Measurements from ENCODE around the gene SAMD1.

DNA sequence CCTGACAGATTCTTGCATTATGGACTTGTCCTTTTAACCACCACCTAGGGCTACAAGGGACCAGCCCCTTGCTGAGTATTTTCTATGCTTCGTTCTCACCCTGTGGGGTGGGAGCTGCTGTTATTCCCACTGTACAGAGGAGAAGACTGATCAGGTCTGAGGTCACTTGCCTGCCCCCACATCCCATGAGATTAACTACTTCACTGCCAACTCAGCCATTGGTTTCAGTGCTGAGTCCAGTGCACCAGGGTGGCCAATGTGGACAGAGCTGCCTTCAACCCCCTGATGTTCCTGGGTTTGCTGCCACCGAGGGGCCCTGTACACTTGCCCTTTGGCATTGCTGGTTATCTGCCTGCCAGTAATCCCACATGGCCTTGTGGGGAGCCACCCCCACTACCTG lies 20.1 kb upstream of the SAMD1 start:
- no peak for TF ChIP-seq RAD21 (IDR thresholded peaks at IDR 0.05 in 1 of 2, conservative IDR thresholded peaks at IDR 0.05 in 1 of 2; ENCODE audit: low read depth in 2 of 2, low read length in 2 of 2)
- TF ChIP-seq, protein P1, sequence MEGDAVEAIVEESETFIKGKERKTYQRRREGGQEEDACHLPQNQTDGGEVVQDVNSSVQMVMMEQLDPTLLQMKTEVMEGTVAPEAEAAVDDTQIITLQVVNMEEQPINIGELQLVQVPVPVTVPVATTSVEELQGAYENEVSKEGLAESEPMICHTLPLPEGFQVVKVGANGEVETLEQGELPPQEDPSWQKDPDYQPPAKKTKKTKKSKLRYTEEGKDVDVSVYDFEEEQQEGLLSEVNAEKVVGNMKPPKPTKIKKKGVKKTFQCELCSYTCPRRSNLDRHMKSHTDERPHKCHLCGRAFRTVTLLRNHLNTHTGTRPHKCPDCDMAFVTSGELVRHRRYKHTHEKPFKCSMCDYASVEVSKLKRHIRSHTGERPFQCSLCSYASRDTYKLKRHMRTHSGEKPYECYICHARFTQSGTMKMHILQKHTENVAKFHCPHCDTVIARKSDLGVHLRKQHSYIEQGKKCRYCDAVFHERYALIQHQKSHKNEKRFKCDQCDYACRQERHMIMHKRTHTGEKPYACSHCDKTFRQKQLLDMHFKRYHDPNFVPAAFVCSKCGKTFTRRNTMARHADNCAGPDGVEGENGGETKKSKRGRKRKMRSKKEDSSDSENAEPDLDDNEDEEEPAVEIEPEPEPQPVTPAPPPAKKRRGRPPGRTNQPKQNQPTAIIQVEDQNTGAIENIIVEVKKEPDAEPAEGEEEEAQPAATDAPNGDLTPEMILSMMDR (IDR thresholded peaks at IDR 0.05; ENCODE audit: control extremely low read depth in 1 of 3, insufficient read depth in 1 of 3, low read depth in 1 of 3, low read length in 3 of 3): no peak
- no peak for TF ChIP-seq TCF12 (IDR thresholded peaks at IDR 0.05; ENCODE audit: low read depth, low read length)
- TF ChIP-seq, protein P2, sequence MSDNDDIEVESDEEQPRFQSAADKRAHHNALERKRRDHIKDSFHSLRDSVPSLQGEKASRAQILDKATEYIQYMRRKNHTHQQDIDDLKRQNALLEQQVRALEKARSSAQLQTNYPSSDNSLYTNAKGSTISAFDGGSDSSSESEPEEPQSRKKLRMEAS (IDR thresholded peaks at IDR 0.05): no peak
- no peak for TF ChIP-seq POLR2A (IDR thresholded peaks at IDR 0.05; ENCODE audit: control extremely low read depth in 1 of 2, low read depth in 2 of 2, low read length in 2 of 2)
- no peak for TF ChIP-seq CHD2 (IDR thresholded peaks at IDR 0.05; ENCODE audit: low read length)
